GM21576 (cell line): Measurements from ENCODE around the gene VTCN1.
A peak's percentile ranks its signal among the peaks of the same experiment; 100 is the strongest.
"Not testable (repeated sequence)": the region's sequence is repeated elsewhere in the genome, so short reads cannot be mapped to it uniquely, and the experiment has no call there.

ENCODE experiments used
- ATAC-seq: cut with Tn5 transposase; IDR thresholded peaks from one replicate; pipeline ENCODE4 v1.9.1; 2021; ENCODE audit warnings: mild to moderate bottlenecking, moderate library complexity; ENCODE audit not compliant: unreplicated experiment

The VTCN1 gene

DNA sequence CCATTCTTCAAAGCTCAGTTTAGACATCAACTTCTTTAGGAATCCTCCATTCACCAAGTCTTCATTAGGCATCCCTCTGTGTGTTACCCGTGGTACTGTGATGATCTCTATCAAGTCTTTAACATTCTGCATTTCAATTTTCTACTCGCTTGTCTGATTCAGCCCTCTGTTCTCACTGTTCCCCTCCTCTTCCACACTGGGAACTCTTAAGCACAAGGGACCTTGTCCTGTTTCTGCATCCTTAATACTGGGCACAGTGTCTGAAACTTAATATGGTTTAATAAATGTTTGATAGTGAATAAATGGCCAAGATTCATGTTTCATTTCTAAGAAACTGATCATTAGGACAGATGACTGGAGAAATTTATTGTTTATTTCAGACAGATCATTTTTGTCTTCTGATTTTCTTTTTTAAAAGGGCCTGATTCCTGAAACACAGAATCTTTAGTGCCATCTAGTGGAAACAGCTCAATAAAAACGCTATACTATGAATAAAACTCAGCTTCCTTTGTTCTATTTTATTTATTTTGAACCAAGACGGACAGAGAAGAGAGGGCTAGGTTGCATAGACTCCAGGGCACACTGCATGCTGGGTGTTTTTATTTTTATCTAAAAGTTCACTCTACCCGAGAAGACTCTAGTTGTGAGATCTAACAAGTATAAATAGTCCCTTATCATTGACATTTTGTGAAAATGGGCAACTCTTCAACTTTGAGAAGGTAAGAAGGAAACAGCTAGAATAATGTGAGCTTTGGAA is 82.2 kb downstream of the VTCN1 start:
- no peak for ATAC-seq

DNA sequence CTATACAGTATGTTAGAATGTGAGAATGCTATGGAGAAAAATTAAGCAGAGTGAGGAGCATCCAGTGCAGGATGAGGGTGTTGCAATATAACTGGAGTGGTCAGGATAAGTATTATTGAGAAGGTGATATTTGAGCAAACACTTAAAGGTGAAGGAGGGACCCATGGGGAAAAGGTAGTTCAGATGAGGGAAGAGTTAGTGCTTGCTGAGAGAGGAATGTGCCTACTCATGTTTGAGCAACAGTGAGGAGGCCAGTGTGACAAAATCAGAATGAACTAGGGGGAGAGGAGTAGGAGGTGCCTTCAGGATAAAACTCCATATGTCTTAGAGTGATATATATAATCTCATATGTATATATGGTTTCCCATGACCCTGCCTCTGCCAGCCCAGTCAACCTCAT is 82.9 kb downstream of the VTCN1 start:
- ATAC-seq, result no peak

DNA sequence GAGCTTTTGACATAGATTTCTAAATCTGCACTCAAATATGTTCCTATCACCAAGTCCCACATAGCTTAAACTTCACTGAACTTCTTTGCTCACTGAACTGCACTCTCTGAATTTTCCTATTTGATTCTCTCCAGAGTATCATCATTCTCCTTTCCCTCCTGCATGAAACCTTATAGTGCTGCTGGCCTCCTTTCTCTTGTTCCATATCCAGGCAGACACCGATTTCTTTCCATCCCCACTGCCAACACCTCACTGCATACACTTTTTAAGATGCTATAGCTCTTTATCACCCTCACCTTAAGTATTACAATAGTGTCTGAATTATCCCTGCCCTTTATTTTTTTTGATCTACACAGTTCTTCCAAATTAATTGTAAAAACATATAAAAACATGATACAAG is 86.1 kb downstream of the VTCN1 start:
- ATAC-seq, result no peak

DNA sequence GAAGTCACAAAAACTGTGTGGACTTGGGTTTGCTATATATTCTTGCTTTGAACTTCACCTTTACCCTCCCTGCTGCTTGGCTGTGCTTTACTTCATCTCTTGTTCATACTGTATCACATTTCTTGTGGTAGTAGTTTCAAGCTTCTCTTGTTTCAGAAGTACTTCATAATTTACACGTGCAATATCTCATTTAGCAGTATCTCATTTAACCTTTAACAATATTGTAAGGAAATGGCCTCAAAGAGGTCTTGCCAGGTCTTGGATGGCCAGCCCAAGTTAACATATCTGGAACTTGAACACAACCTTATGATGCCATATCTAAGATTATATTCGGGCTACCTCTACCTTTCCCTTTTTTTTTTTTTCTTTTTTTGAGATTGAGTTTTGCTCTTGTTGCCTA is 87.5 kb downstream of the VTCN1 start:
- ATAC-seq, result no peak

DNA sequence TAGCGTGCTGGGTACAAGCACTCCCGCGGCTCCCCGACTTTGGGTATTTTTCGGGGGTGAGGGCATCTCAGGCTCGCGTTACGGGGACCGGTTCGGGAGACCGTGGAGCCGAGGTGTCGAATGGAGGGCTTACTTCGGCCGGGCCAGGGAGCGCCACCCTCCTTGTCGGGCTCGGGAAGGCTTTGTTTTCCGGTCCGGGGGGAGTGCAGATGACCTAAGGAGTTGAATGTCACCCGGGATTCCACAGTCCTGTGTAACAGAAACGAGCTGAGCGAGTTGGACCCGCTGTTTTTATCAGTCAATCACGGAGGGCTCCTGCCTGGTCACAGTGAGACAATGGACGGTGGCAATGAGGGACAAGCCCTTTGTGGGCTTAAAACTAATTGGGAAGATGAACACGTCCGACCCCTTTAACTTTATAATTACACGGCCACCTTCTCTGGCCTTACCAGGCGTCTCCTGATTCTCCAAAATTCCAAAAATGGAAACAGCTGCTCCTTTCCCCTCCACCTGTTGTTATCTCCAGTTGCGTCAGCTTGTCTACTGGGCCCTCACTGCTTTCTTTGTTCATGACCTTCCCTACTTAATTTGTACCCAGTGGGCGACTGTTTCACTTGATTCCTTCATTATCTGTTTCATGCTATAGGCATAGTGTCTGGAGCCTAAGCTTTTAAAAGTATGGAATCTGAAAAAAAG is 88.2 kb downstream of the VTCN1 start:
- ATAC-seq, result no peak

DNA sequence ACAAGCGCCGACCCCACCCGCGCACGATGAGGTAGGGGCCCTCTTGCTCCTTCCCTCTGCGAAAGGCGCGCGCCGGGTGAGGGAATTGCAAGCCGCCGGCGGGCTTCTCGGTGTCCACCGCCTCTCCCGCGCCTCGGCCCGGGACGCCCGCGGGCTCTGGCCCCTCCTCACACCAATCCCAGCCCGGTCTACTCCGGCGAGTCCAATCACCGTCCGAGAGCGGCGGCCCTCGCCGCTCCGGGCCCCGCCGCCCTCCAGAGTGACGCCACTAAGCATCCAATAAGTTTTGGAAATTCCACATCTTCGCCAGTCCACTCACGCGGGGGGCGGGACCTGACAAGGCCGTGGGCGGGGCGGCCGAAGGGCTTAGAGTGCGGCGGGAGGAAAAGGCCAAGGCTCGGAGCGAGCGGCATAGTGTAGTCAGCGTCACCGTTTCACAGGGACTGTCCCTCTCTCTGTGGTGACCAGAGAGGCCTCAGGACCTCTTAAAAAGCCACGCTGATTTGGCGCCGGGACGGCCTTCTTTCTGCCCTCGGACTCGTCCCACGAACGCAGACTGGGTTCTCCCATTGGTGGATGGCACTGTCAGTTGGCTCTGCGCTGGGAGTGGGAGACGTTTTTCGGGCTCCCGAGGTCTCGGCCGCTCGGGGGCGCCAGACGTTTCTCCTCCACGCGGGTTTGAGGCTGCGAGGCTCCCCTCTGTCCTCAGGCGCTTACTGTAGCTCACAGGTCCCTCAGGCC is 89.0 kb downstream of the VTCN1 start, which contains the start of gene TRIM45:
Gene TRIM45 (minus strand): TSS at position 161 of the 741 bp plus-strand sequence. CDS start 548 bp downstream, outside the sequence.
- ATAC-seq, result peak; percentile 81

DNA sequence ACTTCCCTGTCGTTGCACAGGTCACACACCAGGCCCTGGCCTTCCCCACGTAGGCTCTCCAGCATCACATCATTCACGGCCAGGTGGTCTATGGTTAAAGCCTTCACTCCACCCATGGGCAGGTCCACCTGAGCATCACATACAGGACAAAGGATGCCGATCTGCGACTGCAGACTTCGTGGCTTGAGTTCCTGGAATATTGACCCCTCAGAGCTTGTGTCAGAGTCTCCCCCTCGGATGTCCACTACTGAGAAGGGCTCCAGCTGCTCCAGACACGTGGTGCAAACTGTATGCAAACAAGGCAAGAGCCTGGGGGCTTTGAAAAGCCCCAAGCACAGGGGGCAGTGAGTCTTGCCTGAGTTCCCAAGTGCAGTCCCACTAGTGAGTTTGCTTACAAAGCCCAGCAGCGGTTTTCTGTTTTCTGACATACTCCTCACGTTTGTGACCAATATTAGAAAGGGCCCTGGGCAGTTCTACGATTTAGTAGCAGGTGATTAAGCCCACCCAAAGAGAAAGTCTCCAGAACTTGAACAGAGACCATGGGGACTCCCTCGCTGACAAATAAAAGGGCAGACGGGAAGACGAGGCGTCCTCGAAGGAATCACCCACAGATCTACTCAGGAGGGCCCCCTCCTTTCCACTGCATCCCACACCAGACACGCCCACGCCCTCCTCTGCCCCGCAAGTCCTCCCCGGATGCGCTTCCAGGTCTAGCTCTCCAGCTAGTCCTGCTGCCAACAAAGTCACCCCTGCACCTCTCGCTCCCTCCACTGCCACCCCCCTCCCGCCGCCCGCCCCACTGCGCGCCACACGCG is 89.7 kb downstream of the VTCN1 start:
- ATAC-seq, result no peak

DNA sequence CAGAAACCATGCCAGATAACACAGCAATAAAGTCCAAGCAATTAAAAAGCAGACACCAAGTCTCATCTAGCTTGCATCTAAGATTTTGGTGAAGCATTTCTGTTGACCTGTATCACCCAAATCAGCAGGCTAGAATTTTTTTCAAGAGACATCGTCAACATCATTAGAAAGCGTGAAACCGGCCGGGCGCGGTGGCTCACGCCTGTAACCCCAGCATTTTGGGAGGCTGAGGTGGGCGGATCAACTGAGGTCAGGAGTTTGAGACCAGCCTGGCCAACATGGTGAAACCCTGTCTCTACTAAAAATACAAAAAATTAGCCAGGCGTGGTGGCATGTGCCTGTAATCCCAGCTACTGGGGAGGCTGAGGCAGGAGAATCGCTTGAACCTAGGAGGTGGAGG is 91.6 kb downstream of the VTCN1 start:
- ATAC-seq, result not testable (repeated sequence)

DNA sequence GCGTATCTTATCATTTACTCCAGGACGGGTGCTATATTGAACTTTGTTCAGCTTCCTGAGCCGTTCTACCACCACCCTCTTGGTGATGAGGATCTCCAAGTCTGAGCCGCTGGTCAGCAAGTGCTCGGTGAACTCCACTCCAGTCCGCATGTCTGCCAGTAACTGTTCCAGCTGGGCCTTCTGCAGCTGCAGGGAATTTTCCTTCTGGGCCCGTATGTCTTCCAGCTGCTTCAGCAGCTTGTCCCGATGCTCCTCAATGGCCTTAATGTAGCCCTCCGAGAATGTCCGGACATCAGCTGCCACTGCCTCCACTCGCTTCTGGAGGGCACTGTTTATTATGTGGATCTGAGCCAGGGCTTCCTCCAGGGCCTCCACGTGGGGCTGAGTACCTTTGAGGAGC is 92.6 kb downstream of the VTCN1 start:
- no peak for ATAC-seq

DNA sequence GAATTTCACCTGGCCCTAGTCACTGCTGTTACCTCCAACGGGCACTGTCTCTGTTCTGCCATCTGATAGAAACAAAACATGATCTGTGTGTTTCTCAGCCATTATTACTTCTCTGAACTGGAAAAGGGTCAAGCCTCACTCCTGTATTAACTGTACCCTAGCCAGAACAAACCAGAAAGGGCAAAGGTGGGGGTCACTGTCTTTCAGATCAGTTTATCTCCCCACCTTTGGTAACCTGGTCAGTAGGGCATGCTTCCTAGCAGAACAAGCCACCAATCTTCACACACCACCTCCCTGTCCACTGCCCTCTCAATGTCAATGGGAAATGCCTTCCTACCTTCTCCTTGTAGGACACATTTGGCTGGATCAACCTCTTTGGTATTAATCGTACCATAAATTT is 93.0 kb downstream of the VTCN1 start:
- ATAC-seq, result no peak

DNA sequence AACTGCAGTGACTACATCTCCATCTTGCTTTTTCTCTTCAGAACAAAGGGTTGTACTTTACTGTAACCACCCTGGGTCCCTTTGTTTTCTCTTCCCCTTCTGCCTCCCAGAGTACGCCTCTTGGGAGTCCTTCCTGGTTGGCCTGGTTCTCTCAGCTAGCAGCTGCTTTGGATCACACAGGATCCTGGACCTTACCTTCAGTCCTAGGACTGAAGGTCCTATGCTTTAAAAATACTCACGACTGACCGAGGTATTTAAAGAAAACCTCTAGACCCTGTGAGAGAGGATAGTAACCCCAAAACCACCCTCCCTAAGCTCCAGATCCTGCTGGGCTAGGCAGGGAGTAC is 94.0 kb downstream of the VTCN1 start:
- ATAC-seq, result no peak

DNA sequence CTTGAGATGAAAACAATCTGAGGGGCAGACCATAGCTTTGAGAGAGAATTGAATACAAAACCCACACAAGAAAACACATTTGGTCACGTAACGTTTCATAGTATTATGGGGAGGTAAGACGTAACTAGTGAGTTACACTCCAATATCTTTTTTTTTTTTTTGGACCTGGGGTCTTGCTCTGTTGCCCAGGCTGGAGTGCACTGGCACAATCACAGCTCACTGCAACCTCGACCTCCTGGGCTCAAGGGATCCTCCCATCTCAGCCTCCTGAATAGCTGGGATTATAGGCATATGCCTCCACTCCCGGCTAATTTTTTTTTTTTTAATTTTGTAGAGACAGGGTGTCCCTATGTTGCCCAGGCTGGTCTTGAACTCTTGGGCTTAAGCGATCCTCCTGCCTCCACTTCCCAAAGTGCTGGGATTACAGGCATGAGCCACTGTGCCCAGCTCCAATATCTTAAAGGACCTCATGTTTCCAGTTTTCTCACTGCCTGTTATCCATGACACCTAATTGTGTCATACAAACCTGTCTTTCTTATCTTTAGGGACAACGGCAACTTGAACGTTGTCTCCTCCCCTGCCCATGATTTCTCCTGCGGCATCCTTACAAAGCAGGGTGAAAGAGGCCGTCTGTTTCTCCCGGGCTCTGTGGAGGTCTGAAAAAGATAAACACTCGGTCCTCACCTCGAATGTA is 94.5 kb downstream of the VTCN1 start:
- no peak for ATAC-seq

DNA sequence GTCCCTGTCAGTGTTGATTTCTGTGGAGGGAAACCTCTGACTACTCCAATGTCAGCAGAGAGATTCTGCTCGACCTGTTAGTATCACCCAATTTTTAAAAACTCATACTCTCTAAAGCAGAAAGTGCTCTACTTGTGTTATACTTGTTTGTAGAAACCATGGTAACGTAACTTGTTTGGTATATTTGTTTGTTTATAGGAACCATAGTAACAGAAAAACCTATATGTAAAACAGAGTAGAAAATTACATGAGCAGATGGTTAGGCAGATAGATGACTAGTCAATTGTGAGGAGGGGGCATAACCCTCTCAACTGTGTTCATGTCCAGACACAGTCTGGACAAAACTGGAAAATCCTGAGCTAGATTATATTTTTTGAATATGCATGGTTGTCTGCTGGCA is 95.8 kb downstream of the VTCN1 start:
- no peak for ATAC-seq

DNA sequence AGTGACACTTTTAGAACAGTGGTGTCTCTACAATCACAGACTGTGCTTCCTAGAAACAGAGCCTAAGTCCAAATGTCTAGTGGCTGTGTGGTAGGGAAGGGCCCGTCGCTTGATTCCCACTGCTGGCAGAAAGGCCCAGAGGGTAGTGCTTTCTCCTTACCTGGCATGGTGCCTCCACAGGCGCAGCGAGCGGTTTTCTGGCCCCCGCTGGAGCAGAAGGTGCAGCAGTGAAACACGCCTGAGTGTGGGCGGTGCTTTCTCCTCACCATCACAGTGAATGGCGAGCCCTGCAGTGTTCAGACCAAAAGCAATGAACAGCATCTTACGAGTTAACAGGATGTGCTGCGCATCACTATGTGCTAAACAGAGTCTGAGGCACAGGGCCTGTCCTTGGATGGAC is 97.5 kb downstream of the VTCN1 start:
- ATAC-seq, result no peak

DNA sequence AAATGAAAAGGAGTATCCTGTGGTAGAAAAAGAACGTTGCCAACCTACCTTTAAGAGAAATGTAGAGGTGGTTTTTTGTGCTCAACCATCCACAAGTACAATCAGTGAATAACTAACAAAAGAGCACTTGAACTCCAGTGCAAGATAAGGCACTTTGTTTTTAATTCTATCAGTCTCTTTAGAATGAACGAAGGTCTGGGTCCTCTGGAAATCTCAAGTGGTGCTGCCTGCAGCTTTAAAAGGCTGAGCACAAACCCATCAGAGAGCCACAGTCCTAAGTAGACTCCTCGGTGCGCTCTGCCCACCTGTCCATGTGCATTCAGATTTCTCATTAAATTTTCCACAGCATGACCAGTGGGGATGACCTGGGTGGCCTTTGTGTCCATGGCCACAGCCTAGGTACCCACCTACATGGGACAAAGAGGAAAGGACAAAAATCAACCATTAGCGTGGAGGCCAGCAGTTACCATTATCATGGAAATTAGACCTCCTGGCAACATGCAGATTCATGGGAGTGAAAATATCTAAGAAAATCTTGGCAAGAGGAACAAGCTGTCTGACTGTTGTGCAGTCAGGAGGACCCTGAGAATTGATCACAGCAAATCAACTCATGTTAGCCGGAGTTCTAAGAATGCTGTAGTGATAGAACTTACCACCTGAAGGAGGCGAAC is 98.5 kb downstream of the VTCN1 start:
- ATAC-seq, result no peak

DNA sequence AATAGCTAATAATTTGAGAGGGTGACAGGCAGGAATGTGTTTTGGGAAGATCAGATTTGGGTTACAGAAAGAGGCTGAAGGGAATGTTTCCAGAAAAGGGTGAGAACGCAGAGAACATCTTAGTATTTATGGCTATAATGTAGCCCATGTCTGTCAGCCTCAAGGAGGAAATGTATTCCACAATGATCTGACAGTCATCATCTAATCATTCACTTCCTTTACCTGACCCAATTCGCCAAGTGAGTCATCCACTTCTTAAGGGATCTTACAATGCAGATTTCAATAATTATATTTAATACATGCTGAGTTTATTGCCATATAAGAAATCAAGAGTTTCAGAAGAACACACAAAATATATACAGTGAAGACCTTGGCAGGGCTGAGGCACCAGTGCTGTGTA is 100.0 kb downstream of the VTCN1 start:
- no peak for ATAC-seq

DNA sequence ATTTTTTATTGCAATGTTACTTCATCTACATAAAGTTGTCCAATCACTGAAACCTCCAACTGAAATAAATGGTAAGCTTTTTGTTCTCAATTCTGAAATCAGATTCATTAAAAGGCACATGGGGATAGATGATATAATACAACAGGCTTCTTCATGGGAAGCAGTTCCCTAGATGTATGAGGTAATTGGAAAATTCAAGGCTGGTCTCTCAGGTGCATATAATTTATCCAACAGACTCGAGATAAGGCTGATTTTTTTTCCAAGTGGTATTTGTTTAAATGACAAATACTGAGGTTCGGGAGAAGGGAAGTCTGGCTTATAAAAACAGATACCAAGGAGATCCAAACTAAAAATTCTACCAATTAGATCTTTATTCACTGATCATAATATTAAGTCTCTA is 103.4 kb downstream of the VTCN1 start:
- no peak for ATAC-seq

DNA sequence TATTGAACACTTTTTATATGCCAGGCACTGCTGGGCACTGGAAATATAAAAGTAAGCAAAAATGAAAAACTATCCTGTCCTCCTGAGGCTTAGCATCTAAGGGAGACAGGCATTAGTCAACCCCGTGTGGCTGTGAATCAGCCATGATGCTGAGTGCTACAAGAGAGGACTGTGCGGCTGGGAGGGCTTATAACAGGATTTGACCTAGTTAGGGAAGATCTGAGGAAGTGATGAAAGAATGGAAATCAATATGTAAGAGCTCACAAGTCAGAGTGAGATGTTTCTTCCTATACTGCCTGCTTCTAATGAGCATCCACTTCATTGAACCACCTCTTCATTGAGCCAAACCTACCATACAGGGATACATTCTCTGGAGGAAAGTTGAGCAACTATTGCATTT is 104.2 kb downstream of the VTCN1 start:
- ATAC-seq, result no peak

DNA sequence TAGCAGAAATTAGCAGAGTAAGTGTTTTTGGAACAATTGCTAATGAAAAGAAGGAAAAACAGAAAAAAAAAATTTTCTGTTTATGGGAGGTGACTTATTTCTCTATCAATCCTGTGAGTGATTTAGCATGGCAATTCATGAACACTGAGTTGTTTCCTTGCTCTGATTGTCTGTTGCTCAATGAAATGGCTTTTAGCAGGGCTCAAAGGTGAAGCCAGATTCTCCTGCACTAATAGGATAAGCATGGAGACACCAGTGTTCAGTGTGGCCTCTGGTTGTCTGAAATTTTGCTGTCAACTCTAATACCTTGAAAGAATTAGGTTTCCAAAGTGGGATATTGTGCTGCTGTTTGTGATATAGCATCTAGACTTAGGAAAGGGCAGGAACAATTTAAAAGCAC is 105.0 kb downstream of the VTCN1 start:
- no peak for ATAC-seq

DNA sequence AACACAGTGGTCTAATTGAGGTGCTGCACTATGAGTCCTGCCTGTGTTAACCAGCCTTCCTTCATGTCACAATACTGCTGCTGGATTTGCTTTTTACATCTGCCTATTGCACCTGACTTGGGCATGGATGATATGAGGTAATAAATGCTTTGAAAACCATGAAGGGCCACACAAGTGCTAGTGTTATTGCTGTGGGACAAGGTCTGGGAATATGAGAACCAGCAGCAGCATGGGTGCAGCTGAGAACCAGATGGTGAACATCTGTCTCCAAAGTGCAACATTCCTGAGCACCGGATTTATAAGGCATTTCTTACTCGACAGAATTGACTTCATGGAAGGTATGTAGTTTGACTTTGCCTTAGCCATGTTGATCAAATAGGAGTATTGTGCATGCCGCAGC is 105.7 kb downstream of the VTCN1 start:
- ATAC-seq, result no peak
